Ascending aorta (tissue), 2 donors: ENCODE results near the gene DNAH2. TPM values are rescaled to one million over a fixed set of nuclear protein-coding genes. Genes with fewer than 3 reads are reported as not detected.

Source experiments
- DNase-seq, 2 donors: peaks; one replicate each; pipeline ENCODE4 v3.0.0-alpha.2; 2019; ENCODE audit warnings: low spot score in 2 of 2
- H3K27ac ChIP-seq, 2 donors: fragments of 200-600 bp; sonication (generic); one replicate each; pipeline ENCODE4 v1.5.1; 2016 to 2017; ENCODE audit warnings: mild to moderate bottlenecking in 1 of 2
- H3K27me3 ChIP-seq: fragments of 200-600 bp; sonication (generic); one replicate; pipeline ENCODE4 v1.5.1; 2017
- H3K36me3 ChIP-seq, 2 donors: fragments of 200-600 bp; sonication (generic); one replicate each; pipeline ENCODE4 v1.5.1; 2016
- H3K4me1 ChIP-seq, 2 donors: fragments of 200-600 bp; sonication (generic); one replicate each; pipeline ENCODE4 v1.5.1; 2016 to 2017; ENCODE audit warnings: mild to moderate bottlenecking in 1 of 2
- H3K4me3 ChIP-seq, 2 donors: fragments of 200-600 bp; sonication (generic); one replicate each; pipeline ENCODE4 v1.5.1; 2016 to 2017; ENCODE audit warnings: mild to moderate bottlenecking in 1 of 2
- H3K9me3 ChIP-seq, 2 donors: fragments of 200-600 bp; sonication (generic); one replicate each; pipeline ENCODE4 v1.5.1; 2016
- CTCF ChIP-seq, 3 experiments: fragments of 200-600 bp in 2 of 3; fragments of 450-650 bp in 1 of 3; sonication (generic) in 2 of 3; IDR thresholded peaks; one replicate each; pipeline ENCODE4 v1.5.1; 2016 to 2019; ENCODE audit warnings: antibody characterized with exemption in 3 of 3, mild to moderate bottlenecking in 1 of 3, moderate library complexity in 1 of 3
- intact Hi-C: fragments of 100-400 bp; cut with DNase I; formaldehyde crosslinking; loops from one replicate; pipeline ENCODE4 v1.15.1; 2023
- total RNA-seq: library from RNA; depleted of rRNA; stranded (reverse); fragments of >200 nt; gene quantifications from one replicate; pipeline ENCODE4 v1.1.0, GENCODE V29; 2016

DNAH2 gene
- 0.43 TPM for total RNA-seq

GRCh38 chr17:7716901-7717755 lies at the start of gene DNAH2:
Gene DNAH2, plus strand, starts transcription at chr17:7717744. Its CDS starts 1,991 bp downstream, at chr17:7719735.
- TF ChIP-seq CTCF (IDR thresholded peaks at IDR 0.05), result peak in 2 of 3 experiments; percentile 7 to 52
- DNase-seq, result peak; percentile 28 to 86
- Histone ChIP-seq H3K4me1 (peaks cover 0 to 18% of the 10 kb centered on the region in 2 donors), H3K27me3 (no peaks in the 10 kb centered on the region), H3K36me3 (no peaks in the 10 kb centered on the region), H3K27ac (no peak within 1 kb of the TSS), H3K4me3 (peak within 1 kb of the TSS; percentile 69 to 73), H3K9me3 (no peaks in the 10 kb centered on the region)
- intact Hi-C loops, result loop anchor here (1.0 kb wide), 1 partner anchor 29 kb away; the partner anchor contains the start of gene WRAP53

- Histone ChIP-seq H3K9me3 (no peaks in the 10 kb centered on the region), H3K36me3 (peaks cover 43 to 62% of the 10 kb centered on the region in 2 donors)
Observed at GRCh38 chr17:7668482-7668881, 49.1 kb upstream of the DNAH2 start.

GRCh38 chr17:7673239-7673638 lies 44.3 kb upstream of the DNAH2 start:
- Histone ChIP-seq H3K36me3 (peaks cover 61 to 79% of the 10 kb centered on the region in 2 donors), H3K4me3 (no peak overlapping the region), H3K4me1 (no peaks in the 10 kb centered on the region), H3K27ac (no peak overlapping the region), H3K27me3 (no peaks in the 10 kb centered on the region), H3K9me3 (no peaks in the 10 kb centered on the region)
- TF ChIP-seq CTCF (IDR thresholded peaks at IDR 0.05), result no peak
- intact Hi-C loops, result no loop called here
- DNase-seq, result no peak

More at GRCh38 chr17:7668482-7668881, 49.1 kb upstream of the DNAH2 start:
- H3K27me3 ChIP-seq, result no peaks in the 10 kb centered on the region
- no peak overlapping the region for H3K27ac ChIP-seq
- no peak for TF ChIP-seq CTCF (IDR thresholded peaks at IDR 0.05)
- DNase-seq, result no peak
- no peaks in the 10 kb centered on the region for H3K4me1 ChIP-seq
- no peak overlapping the region for H3K4me3 ChIP-seq
- intact Hi-C loops, result no loop called here

- Histone ChIP-seq H3K27ac (no peak overlapping the region), H3K4me1 (no peaks in the 10 kb centered on the region), H3K36me3 (peaks cover 50 to 67% of the 10 kb centered on the region in 2 donors), H3K4me3 (no peak overlapping the region), H3K9me3 (no peaks in the 10 kb centered on the region), H3K27me3 (no peaks in the 10 kb centered on the region)
- intact Hi-C loops, result no loop called here
- no peak for TF ChIP-seq CTCF (IDR thresholded peaks at IDR 0.05)
- DNase-seq, result no peak
Observed at GRCh38 chr17:7674934-7675333, 42.6 kb upstream of the DNAH2 start.

- peaks cover 34 to 51% of the 10 kb centered on the region in 2 donors for H3K36me3 ChIP-seq
- no peak for TF ChIP-seq CTCF (IDR thresholded peaks at IDR 0.05)
Observed at GRCh38 chr17:7676533-7676932, 41.0 kb upstream of the DNAH2 start.

More at GRCh38 chr17:7676533-7676932, 41.0 kb upstream of the DNAH2 start:
- H3K27ac ChIP-seq, result no peak overlapping the region
- no peaks in the 10 kb centered on the region for H3K4me1 ChIP-seq
- intact Hi-C loops, result no loop called here
- H3K4me3 ChIP-seq, result no peak overlapping the region
- H3K27me3 ChIP-seq, result no peaks in the 10 kb centered on the region
- no peak for DNase-seq
- no peaks in the 10 kb centered on the region for H3K9me3 ChIP-seq
